ENCODE results near the gene GMNC. TPM values are rescaled to one million over a fixed set of nuclear protein-coding genes. Genes with fewer than 3 reads are reported as not detected.

The GMNC gene
- total RNA-seq, result not detected in 2 replicates

GRCh38 chr3:190862209-190863118, at the start of gene GMNC:
Gene GMNC, minus strand, starts transcription at chr3:190862694. Its CDS starts 79 bp downstream, at chr3:190862615.

All from hair follicular keratinocyte (primary cell).